Smooth muscle cell (in vitro differentiated cells): ENCODE data around the gene RCVRN. TPM values are rescaled to one million over a fixed set of nuclear protein-coding genes. Genes with fewer than 3 reads are reported as not detected.

ENCODE experiments used
- DNase-seq: peaks from one replicate; lab custom pipeline; 2025; ENCODE audit not compliant: unreplicated experiment; lab: John Stamatoyannopoulos, UW
- H2AFZ ChIP-seq: fragments of 200-600 bp; sonication (generic); 2 replicates; pipeline ENCODE4 v1.6.0; 2016; ENCODE audit warnings: antibody characterized with exemption, low read depth, mild to moderate bottlenecking
- H3F3A ChIP-seq: fragments of 200-600 bp; sonication (generic); 2 replicates; pipeline ENCODE4 v1.6.0; 2017; ENCODE audit warnings: antibody characterized with exemption, low read depth
- H3K27ac ChIP-seq: fragments of 200-600 bp; sonication (generic); 2 replicates; pipeline ENCODE4 v1.5.1; 2016; ENCODE audit warnings: low read depth, mild to moderate bottlenecking
- H3K27me3 ChIP-seq: fragments of 200-600 bp; sonication (generic); 2 replicates; pipeline ENCODE4 v1.6.1; 2016; ENCODE audit warnings: low read depth, mild to moderate bottlenecking
- H3K36me3 ChIP-seq: fragments of 200-600 bp; sonication (generic); 2 replicates; pipeline ENCODE4 v1.5.1; 2016; ENCODE audit warnings: low read depth
- H3K4me1 ChIP-seq: fragments of 200-600 bp; sonication (generic); 2 replicates; pipeline ENCODE4 v1.5.1; 2016; ENCODE audit warnings: low read depth
- H3K4me2 ChIP-seq: fragments of 200-600 bp; sonication (generic); 2 replicates; pipeline ENCODE4 v1.6.0; 2016; ENCODE audit warnings: mild to moderate bottlenecking
- H3K4me3 ChIP-seq: fragments of 200-600 bp; sonication (generic); 2 replicates; pipeline ENCODE4 v1.5.1; 2016; ENCODE audit warnings: mild to moderate bottlenecking
- H3K79me2 ChIP-seq: fragments of 200-600 bp; sonication (generic); 2 replicates; pipeline ENCODE4 v1.6.0; 2016; ENCODE audit warnings: low read depth, mild to moderate bottlenecking
- H3K9ac ChIP-seq: fragments of 200-600 bp; sonication (generic); 2 replicates; pipeline ENCODE4 v1.6.0; 2016; ENCODE audit warnings: low read depth
- H3K9me3 ChIP-seq: fragments of 200-600 bp; sonication (generic); replicated peaks from 2 replicates; pipeline ENCODE4 v1.5.1; 2016; ENCODE audit warnings: low read depth
- H4K20me1 ChIP-seq: fragments of 200-600 bp; sonication (generic); 2 replicates; pipeline ENCODE4 v1.6.0; 2016; ENCODE audit warnings: low read depth
- CTCF ChIP-seq: fragments of 200-600 bp; sonication (generic); IDR thresholded peaks from 2 replicates; pipeline ENCODE4 v1.5.1; 2017; ENCODE audit warnings: borderline replicate concordance, mild to moderate bottlenecking, antibody characterized with exemption; ENCODE audit not compliant: insufficient read depth, poor library complexity, severe bottlenecking
- WGBS: methylation state at CpG from one replicate; pipeline ENCODE4 v1.1.7; 2016; ENCODE audit warnings: low lambda C conversion rate; 5-methylcytosine and 5-hydroxymethylcytosine counted together
- polyA plus RNA-seq: library from polyadenylated mRNA; unstranded; fragments of >200 nt; fragmentation: Nextera tagmentation; extraction: Ambion mirVana; gene quantifications from 2 replicates; pipeline ENCODE4 v1.2.1, GENCODE V29; 2016
- total RNA-seq: library from RNA; depleted of rRNA; stranded (reverse); fragments of >200 nt; gene quantifications from 2 replicates; pipeline ENCODE4 v1.2.3, GENCODE V29; 2014

The RCVRN gene
- total and polyA plus RNA-seq, 2 experiments from 2014 or later: 3.2 to 4.0 TPM

GRCh38 chr17:9890124-9890523 is 14.9 kb downstream of the RCVRN start:
- no peaks in the 10 kb centered on the region for H3K79me2 ChIP-seq
- H3K4me3 ChIP-seq: no peak overlapping the region
- 28% methylated on average over 2 of the region's 2 CpGs for WGBS
- no peaks in the 10 kb centered on the region for H3K4me1 ChIP-seq
- TF ChIP-seq CTCF: peak; percentile 67
- H4K20me1 ChIP-seq: no peaks in the 10 kb centered on the region
- H3K27ac ChIP-seq: no peak overlapping the region
- H3K9ac ChIP-seq: no peak overlapping the region
- no peak for DNase-seq
- no peaks in the 10 kb centered on the region for H3F3A ChIP-seq
- no peak overlapping the region for H2AFZ ChIP-seq
- no peak overlapping the region for H3K4me2 ChIP-seq
- H3K36me3 ChIP-seq: no peaks in the 10 kb centered on the region
- no peaks in the 10 kb centered on the region for H3K9me3 ChIP-seq
- peaks cover 6% of the 10 kb centered on the region for H3K27me3 ChIP-seq

- no peak for TF ChIP-seq CTCF
- peaks cover 6% of the 10 kb centered on the region for H3K27me3 ChIP-seq
- no peaks in the 10 kb centered on the region for H3K79me2 ChIP-seq
- no peaks in the 10 kb centered on the region for H3F3A ChIP-seq
- peaks cover 10% of the 10 kb centered on the region for H3K9me3 ChIP-seq
- peaks cover 5% of the 10 kb centered on the region for H3K36me3 ChIP-seq
- DNase-seq: no peak
- 77% methylated on average over 8 of the region's 8 CpGs for WGBS
- no peaks in the 10 kb centered on the region for H4K20me1 ChIP-seq
- H3K4me1 ChIP-seq: no peaks in the 10 kb centered on the region
- no peak overlapping the region for H3K9ac ChIP-seq
- H3K4me2 ChIP-seq: no peak overlapping the region
- no peak overlapping the region for H3K4me3 ChIP-seq
- H2AFZ ChIP-seq: no peak overlapping the region
- no peak overlapping the region for H3K27ac ChIP-seq
Measured at GRCh38 chr17:9887508-9887907, 17.6 kb downstream of the RCVRN start.

- peaks cover 5% of the 10 kb centered on the region for H3K36me3 ChIP-seq
- H3K79me2 ChIP-seq: no peaks in the 10 kb centered on the region
- H3F3A ChIP-seq: no peaks in the 10 kb centered on the region
- H3K9ac ChIP-seq: no peak overlapping the region
- no peaks in the 10 kb centered on the region for H4K20me1 ChIP-seq
- DNase-seq: no peak
- H3K9me3 ChIP-seq: peaks cover 10% of the 10 kb centered on the region
- no peak overlapping the region for H3K4me2 ChIP-seq
- peaks cover 6% of the 10 kb centered on the region for H3K27me3 ChIP-seq
- TF ChIP-seq CTCF: no peak
- WGBS: 92% methylated on average over 5 of the region's 5 CpGs
- no peak overlapping the region for H3K4me3 ChIP-seq
- no peak overlapping the region for H2AFZ ChIP-seq
- no peaks in the 10 kb centered on the region for H3K4me1 ChIP-seq
- no peak overlapping the region for H3K27ac ChIP-seq
Measured at GRCh38 chr17:9886141-9886930, 18.7 kb downstream of the RCVRN start.

- peaks cover 6% of the 10 kb centered on the region for H3K27me3 ChIP-seq
- no peaks in the 10 kb centered on the region for H4K20me1 ChIP-seq
- no peak overlapping the region for H3K4me2 ChIP-seq
- H3K36me3 ChIP-seq: peaks cover 5% of the 10 kb centered on the region
- no peaks in the 10 kb centered on the region for H3F3A ChIP-seq
- H3K79me2 ChIP-seq: no peaks in the 10 kb centered on the region
- H3K27ac ChIP-seq: no peak overlapping the region
- H3K9me3 ChIP-seq: peaks cover 10% of the 10 kb centered on the region
- no peak overlapping the region for H3K4me3 ChIP-seq
- no peak overlapping the region for H3K9ac ChIP-seq
- no peak for DNase-seq
- TF ChIP-seq CTCF: no peak
- no peak overlapping the region for H2AFZ ChIP-seq
- no peaks in the 10 kb centered on the region for H3K4me1 ChIP-seq
Measured at GRCh38 chr17:9883451-9883850, 21.6 kb downstream of the RCVRN start.
